Hepatocyte (in vitro differentiated cells): ENCODE data around the gene MRPL14. TPM values are rescaled to one million over a fixed set of nuclear protein-coding genes. Genes with fewer than 3 reads are reported as not detected.

Experiments
- DNase-seq: peaks from one replicate; pipeline ENCODE4 v3.0.0-alpha.2; 2016; ENCODE audit warnings: low spot score
- H2AFZ ChIP-seq: fragments of 200-600 bp; sonication (generic); 2 replicates; pipeline ENCODE4 v1.6.0; 2016; ENCODE audit warnings: antibody characterized with exemption, mild to moderate bottlenecking
- H3K27ac ChIP-seq: fragments of 200-600 bp; sonication (generic); 2 replicates; pipeline ENCODE4 v1.5.1; 2016; ENCODE audit warnings: mild to moderate bottlenecking
- H3K27me3 ChIP-seq: fragments of 200-600 bp; sonication (generic); 2 replicates; pipeline ENCODE4 v1.6.1; 2016
- H3K36me3 ChIP-seq: fragments of 200-600 bp; sonication (generic); replicated peaks from 2 replicates; pipeline ENCODE4 v1.5.1; 2016; ENCODE audit warnings: low read depth; ENCODE audit not compliant: insufficient read depth
- H3K4me1 ChIP-seq: fragments of 200-600 bp; sonication (generic); 2 replicates; pipeline ENCODE4 v1.5.1; 2016; ENCODE audit warnings: mild to moderate bottlenecking, moderate library complexity; ENCODE audit not compliant: insufficient read depth
- H3K4me2 ChIP-seq: fragments of 200-600 bp; sonication (generic); 2 replicates; pipeline ENCODE4 v1.6.0; 2016
- H3K4me3 ChIP-seq: fragments of 200-600 bp; sonication (generic); 2 replicates; pipeline ENCODE4 v1.5.1; 2016; ENCODE audit warnings: mild to moderate bottlenecking
- H3K79me2 ChIP-seq: fragments of 200-600 bp; sonication (generic); 2 replicates; pipeline ENCODE4 v1.6.0; 2017; ENCODE audit warnings: mild to moderate bottlenecking
- H3K9me2 ChIP-seq: fragments of 200-600 bp; sonication (generic); replicated peaks from 2 replicates; pipeline ENCODE4 v1.6.0; 2017; ENCODE audit warnings: mild to moderate bottlenecking; ENCODE audit not compliant: insufficient read depth
- H3K9me3 ChIP-seq: fragments of 200-600 bp; sonication (generic); 2 replicates; pipeline ENCODE4 v1.5.1; 2016; ENCODE audit warnings: low read depth, mild to moderate bottlenecking
- H4K20me1 ChIP-seq: fragments of 200-600 bp; sonication (generic); 2 replicates; pipeline ENCODE4 v1.6.0; 2016; ENCODE audit warnings: mild to moderate bottlenecking; ENCODE audit not compliant: insufficient read depth, poor library complexity, severe bottlenecking
- EZH2 ChIP-seq: fragments of 200-600 bp; sonication (generic); IDR thresholded peaks from 2 replicates; pipeline ENCODE4 v1.6.1; 2016; ENCODE audit warnings: antibody characterized with exemption, mild to moderate bottlenecking, borderline replicate concordance
- EZH2phosphoT487 ChIP-seq: fragments of 200-600 bp; sonication (generic); IDR thresholded peaks from one replicate; pipeline ENCODE4 v1.6.1; 2018; ENCODE audit warnings: antibody characterized with exemption, mild to moderate bottlenecking, low read depth, moderate library complexity; ENCODE audit not compliant: unreplicated experiment, severe bottlenecking
- WGBS: methylation state at CpG from one replicate; pipeline ENCODE4 v1.1.6; 2016; ENCODE audit warnings: low lambda C conversion rate; ENCODE audit errors: missing lambda C conversion rate; 5-methylcytosine and 5-hydroxymethylcytosine counted together
- polyA plus RNA-seq: library from polyadenylated mRNA; unstranded; fragments of >200 nt; fragmentation: Nextera tagmentation; extraction: Ambion mirVana; gene quantifications from 2 replicates; pipeline ENCODE4 v1.2.1, GENCODE V29; 2016
- total RNA-seq: library from RNA; depleted of rRNA; stranded (reverse); fragments of >200 nt; gene quantifications from 2 replicates; pipeline ENCODE4 v1.2.3, GENCODE V29; 2014
- TF ChIP-seq, protein P1 (sequence below): fragments of 200-600 bp; sonication (generic); IDR thresholded peaks from 2 replicates; pipeline ENCODE4 v1.5.1; 2016; ENCODE audit warnings: antibody characterized with exemption, mild to moderate bottlenecking; ENCODE audit not compliant: poor library complexity

The MRPL14 gene
- total and polyA plus RNA-seq, 2 experiments from 2014 or later: 58.3 to 124 TPM

DNA sequence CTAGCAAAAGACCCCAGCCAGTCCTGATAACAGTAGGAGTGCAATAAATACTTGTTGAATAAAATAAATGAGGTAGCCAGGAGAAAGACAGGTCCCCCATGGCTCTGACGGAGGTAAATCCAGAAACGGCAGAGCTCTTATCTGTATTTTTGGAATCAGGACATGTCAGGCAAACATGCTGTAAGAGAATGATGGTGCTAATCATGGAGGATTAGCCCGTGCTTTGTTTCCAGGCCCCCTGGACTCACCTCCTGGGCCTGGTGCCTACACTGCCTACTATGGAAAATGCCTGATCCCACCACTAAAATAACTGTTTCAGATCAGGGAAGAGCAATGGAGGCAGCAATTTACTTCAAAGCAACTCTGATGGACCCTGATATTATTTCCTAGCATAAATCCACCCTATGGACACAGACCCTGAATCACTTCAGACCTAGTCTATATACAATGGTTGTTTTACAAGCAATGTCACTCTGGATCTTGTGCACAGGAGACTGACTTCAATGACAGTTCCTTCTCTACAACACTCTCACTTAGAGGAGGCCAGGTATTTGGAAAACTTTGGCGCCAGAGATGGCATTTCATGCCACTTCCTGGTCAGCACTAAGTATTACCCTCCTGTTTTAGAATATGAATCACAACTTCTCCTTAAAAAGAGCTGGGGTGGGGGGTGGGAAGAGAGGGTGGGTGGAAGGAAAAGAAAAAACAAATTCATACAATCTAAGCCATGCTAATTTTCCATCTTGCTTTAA lies 6.4 kb downstream of the MRPL14 start:
- Histone ChIP-seq H3K4me3 (no peak overlapping the region), H3K4me2 (no peak overlapping the region), H4K20me1 (peaks cover 86% of the 10 kb centered on the region), H3K27ac (no peak overlapping the region), H3K9me2 (no peaks in the 10 kb centered on the region), H3K27me3 (no peaks in the 10 kb centered on the region), H3K9me3 (no peaks in the 10 kb centered on the region), H3K4me1 (peaks cover 67% of the 10 kb centered on the region), H3K36me3 (no peaks in the 10 kb centered on the region), H3K79me2 (peaks cover 100% of the 10 kb centered on the region), H2AFZ (no peak overlapping the region)
- WGBS: 52% methylated on average over 4 of the region's 4 CpGs
- TF ChIP-seq, protein P1, sequence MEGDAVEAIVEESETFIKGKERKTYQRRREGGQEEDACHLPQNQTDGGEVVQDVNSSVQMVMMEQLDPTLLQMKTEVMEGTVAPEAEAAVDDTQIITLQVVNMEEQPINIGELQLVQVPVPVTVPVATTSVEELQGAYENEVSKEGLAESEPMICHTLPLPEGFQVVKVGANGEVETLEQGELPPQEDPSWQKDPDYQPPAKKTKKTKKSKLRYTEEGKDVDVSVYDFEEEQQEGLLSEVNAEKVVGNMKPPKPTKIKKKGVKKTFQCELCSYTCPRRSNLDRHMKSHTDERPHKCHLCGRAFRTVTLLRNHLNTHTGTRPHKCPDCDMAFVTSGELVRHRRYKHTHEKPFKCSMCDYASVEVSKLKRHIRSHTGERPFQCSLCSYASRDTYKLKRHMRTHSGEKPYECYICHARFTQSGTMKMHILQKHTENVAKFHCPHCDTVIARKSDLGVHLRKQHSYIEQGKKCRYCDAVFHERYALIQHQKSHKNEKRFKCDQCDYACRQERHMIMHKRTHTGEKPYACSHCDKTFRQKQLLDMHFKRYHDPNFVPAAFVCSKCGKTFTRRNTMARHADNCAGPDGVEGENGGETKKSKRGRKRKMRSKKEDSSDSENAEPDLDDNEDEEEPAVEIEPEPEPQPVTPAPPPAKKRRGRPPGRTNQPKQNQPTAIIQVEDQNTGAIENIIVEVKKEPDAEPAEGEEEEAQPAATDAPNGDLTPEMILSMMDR: no peak
- TF ChIP-seq EZH2phosphoT487: no peak
- TF ChIP-seq EZH2: no peak
- DNase-seq: no peak

DNA sequence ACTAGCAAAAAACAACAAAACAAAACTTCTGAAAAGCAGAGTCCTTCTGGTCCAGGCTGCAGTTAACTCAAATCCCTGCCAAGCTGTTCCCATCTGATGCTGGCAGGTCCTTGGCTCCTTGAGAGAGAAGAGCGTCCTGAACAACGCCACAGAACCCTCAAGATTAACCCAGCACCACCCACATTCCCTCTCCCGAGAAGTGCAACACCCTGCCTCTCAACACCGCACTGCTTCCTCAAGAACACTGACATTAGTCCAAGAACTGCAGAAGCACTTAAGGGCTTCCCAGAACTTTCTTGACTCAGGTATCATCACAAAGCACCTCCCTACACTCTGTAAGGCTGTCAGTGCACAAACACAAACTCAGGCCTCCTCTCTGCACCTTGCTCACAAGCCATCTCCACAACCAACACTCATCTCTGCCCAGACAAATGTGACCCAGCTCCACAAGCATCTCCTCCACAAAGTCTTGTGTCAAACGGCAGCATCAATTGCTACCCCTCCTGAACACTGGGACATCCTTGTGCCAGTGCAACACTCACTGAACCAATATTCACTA lies 7.5 kb downstream of the MRPL14 start:
- no peaks in the 10 kb centered on the region for H3K36me3 ChIP-seq
- no peaks in the 10 kb centered on the region for H3K9me2 ChIP-seq
- H3K4me1 ChIP-seq: peaks cover 56% of the 10 kb centered on the region
- H3K4me2 ChIP-seq: no peak overlapping the region
- no peak overlapping the region for H2AFZ ChIP-seq
- peaks cover 80% of the 10 kb centered on the region for H4K20me1 ChIP-seq
- 73% methylated on average over 5 of the region's 5 CpGs for WGBS
- H3K27ac ChIP-seq: no peak overlapping the region
- peaks cover 100% of the 10 kb centered on the region for H3K79me2 ChIP-seq
- H3K4me3 ChIP-seq: no peak overlapping the region
- H3K27me3 ChIP-seq: no peaks in the 10 kb centered on the region
- no peaks in the 10 kb centered on the region for H3K9me3 ChIP-seq
- DNase-seq: no peak
- TF ChIP-seq EZH2phosphoT487 (no peak), EZH2 (no peak)
- TF ChIP-seq, protein P1: no peak

DNA sequence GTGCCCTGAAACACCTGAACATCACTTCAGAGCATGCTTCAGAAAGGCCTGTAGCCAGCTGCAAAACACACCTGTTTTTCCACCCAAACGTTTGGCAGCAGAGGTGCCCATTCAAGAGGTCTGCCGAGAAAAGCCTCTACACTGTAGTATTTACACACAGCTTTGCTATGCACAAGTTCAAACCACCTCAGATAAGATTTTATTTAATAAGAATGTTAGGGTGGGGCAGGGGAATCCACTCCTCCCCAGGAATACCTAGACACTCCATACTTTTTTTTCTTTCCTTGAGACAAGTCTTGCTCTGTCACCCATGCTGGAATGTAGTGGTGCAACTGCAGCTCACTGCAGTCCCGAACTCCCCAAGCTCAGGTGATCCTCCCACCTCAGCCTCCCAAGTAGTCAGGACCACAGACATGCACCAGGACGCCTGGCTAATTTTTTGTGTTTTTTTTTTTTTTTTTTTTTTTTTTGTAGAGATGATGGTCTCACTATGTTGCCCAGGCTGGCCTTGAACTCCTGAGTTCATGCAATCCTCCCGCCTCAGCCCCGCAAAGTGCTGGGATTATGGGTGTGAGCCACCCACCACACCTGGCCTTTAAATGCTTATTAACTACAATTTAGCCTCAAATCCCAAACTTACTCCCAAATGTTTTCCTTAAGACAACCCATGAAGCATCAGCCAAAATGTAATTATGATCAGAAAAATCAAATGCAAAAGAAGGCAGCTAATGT lies 9.7 kb downstream of the MRPL14 start:
- H3K4me1 ChIP-seq: peaks cover 36% of the 10 kb centered on the region
- H4K20me1 ChIP-seq: peaks cover 58% of the 10 kb centered on the region
- H3K36me3 ChIP-seq: no peaks in the 10 kb centered on the region
- H3K4me2 ChIP-seq: peak overlapping the region; percentile 31
- peak overlapping the region; percentile 79 for H3K27ac ChIP-seq
- no peaks in the 10 kb centered on the region for H3K9me3 ChIP-seq
- no peak for DNase-seq
- H2AFZ ChIP-seq: no peak overlapping the region
- no peaks in the 10 kb centered on the region for H3K27me3 ChIP-seq
- TF ChIP-seq EZH2 (no peak), EZH2phosphoT487 (no peak)
- TF ChIP-seq, protein P1: no peak
- 70% methylated on average over 6 of the region's 6 CpGs for WGBS
- H3K9me2 ChIP-seq: no peaks in the 10 kb centered on the region
- H3K4me3 ChIP-seq: no peak overlapping the region
- H3K79me2 ChIP-seq: peaks cover 86% of the 10 kb centered on the region
